Panc1 (cell line): ENCODE results near the gene TRIO. TPM values are rescaled to one million over a fixed set of nuclear protein-coding genes. Genes with fewer than 3 reads are reported as not detected.
A peak's percentile ranks its signal among the peaks of the same experiment; 100 is the strongest.

Source experiments
- ATAC-seq: fragments of 200-7000 bp; cut with Tn5 transposase; 2 replicates; pipeline ENCODE4 v1.9.1; 2020; ENCODE audit warnings: mild to moderate bottlenecking, moderate library complexity
- BruUV-seq: library from RNA; stranded (reverse); fragments of 400-500 nt; replicated peaks from 2 replicates; lab custom pipeline; 2021; lab: Mats Ljungman, UMichigan
- CTCF ChIA-PET: fragments of 300-600 bp; sonication (Branson Sonifier 250); formaldehyde crosslinking; loops from one replicate; lab custom pipeline; 2022; ENCODE audit warnings: antibody characterized with exemption; lab: Charles Lee
- POLR2A ChIA-PET: fragments of 300-600 bp; sonication (Branson Sonifier 250); formaldehyde crosslinking; loops from one replicate; lab custom pipeline; 2022; ENCODE audit warnings: antibody characterized with exemption; lab: Charles Lee
- DNase-seq: peaks from one replicate; pipeline ENCODE4 v3.0.0-alpha.2; 2010; ENCODE audit warnings: low read depth, low spot score
- H3K27ac ChIP-seq: 2 replicates; pipeline ENCODE4 v1.5.1; 2011; ENCODE audit warnings: mild to moderate bottlenecking, low read length, inconsistent platforms
- H3K27me3 ChIP-seq: fragments of 200-500 bp; sonication (Bioruptor generic); 2 replicates; pipeline ENCODE4 v1.6.0; 2014; ENCODE audit warnings: low read length, inconsistent platforms; ENCODE audit not compliant: control insufficient read depth, insufficient read depth
- H3K36me3 ChIP-seq: fragments of 200-500 bp; sonication (Bioruptor generic); 2 replicates; pipeline ENCODE4 v1.5.1; 2014; ENCODE audit warnings: inconsistent platforms, mild to moderate bottlenecking, low read length, moderate library complexity; ENCODE audit not compliant: control insufficient read depth, insufficient read depth
- H3K4me1 ChIP-seq: 2 replicates; pipeline ENCODE4 v1.5.1; 2011; ENCODE audit warnings: inconsistent platforms, mild to moderate bottlenecking, low read length, moderate library complexity; ENCODE audit not compliant: control insufficient read depth, insufficient read depth
- H3K4me3 ChIP-seq, 2 experiments: 2 replicates each; pipeline ENCODE4 v1.5.1; 2011 to 2012; ENCODE audit warnings: low read depth in 2 of 2, low read length in 2 of 2, mild to moderate bottlenecking in 2 of 2, inconsistent platforms in 1 of 2, moderate library complexity in 1 of 2
- H3K9me3 ChIP-seq: fragments of 200-500 bp; sonication (Bioruptor generic); 2 replicates; pipeline ENCODE4 v1.5.1; 2014; ENCODE audit warnings: low read depth, mild to moderate bottlenecking, inconsistent platforms, low read length, moderate library complexity; ENCODE audit not compliant: control insufficient read depth, insufficient read depth
- CTCF ChIP-seq: fragments of 450-650 bp; IDR thresholded peaks from 2 replicates; pipeline ENCODE4 v1.5.1; 2017; ENCODE audit warnings: mild to moderate bottlenecking
- POLR2AphosphoS5 ChIP-seq: IDR thresholded peaks from 2 replicates; pipeline ENCODE4 v1.6.1; 2012; ENCODE audit warnings: mild to moderate bottlenecking, low read depth, low read length, moderate library complexity
- REST ChIP-seq, 2 experiments: IDR thresholded peaks; 2 replicates each; pipeline ENCODE4 v1.6.1; 2011 to 2012; ENCODE audit warnings: low read depth in 2 of 2, control low read depth in 1 of 2, low read length in 1 of 2, mild to moderate bottlenecking in 1 of 2, moderate library complexity in 1 of 2; ENCODE audit not compliant: insufficient read depth in 1 of 2
- SIN3A ChIP-seq: IDR thresholded peaks from 2 replicates; pipeline ENCODE4 v1.6.1; 2012; ENCODE audit warnings: low read depth, mild to moderate bottlenecking, low read length, moderate library complexity, borderline replicate concordance; ENCODE audit not compliant: insufficient read depth
- TCF7L2 ChIP-seq: IDR thresholded peaks from 2 replicates; pipeline ENCODE4 v1.6.1; 2011; ENCODE audit warnings: mild to moderate bottlenecking, low read depth, low read length, inconsistent platforms
- in situ Hi-C: cut with HindIII; loops from 2 replicates; pipeline ENCODE4 v1.10.0; 2016; ENCODE audit warnings: low sequenced_read_pairs, low pct_unique_long_range_greater_than_20kb
- intact Hi-C: fragments of 100-400 bp; cut with micrococcal nuclease; formaldehyde crosslinking; loops from one replicate; pipeline ENCODE4 v1.10.0; 2022; ENCODE audit not compliant: unreplicated experiment
- total RNA-seq: library from RNA; stranded (reverse); gene quantifications from one replicate; pipeline ENCODE4 v1.2.1, GENCODE V29; 2021; ENCODE audit not compliant: unreplicated experiment

TRIO gene
- total RNA-seq, 1 experiment from 2014 or later, result 349 TPM

- DNase-seq (no peak), ATAC-seq (no peak)
- peak overlapping the region; percentile 99 for H3K27ac ChIP-seq
- in situ Hi-C loops (no loop called here), intact Hi-C loops (no loop called here)
- H3K27me3 ChIP-seq, result no peaks in the 10 kb centered on the region
- H3K36me3 ChIP-seq, result peaks cover 3% of the 10 kb centered on the region; the same call in 1 of the 2 replicates
- H3K4me3 ChIP-seq, result no peak overlapping the region
- BruUV-seq, result no TSS peak
- H3K4me1 ChIP-seq, result peaks cover 100% of the 10 kb centered on the region
- TF ChIP-seq SIN3A (no peak), REST (IDR thresholded peaks at IDR 0.05; ENCODE audit: insufficient read depth in 1 of 2, low read depth in 2 of 2, low read length in 1 of 2) (no peak), TCF7L2 (no peak), POLR2AphosphoS5 (no peak), CTCF (no peak)
- ChIA-PET CTCF (no interaction called here), POLR2A (no interaction called here)
- H3K9me3 ChIP-seq, result no peaks in the 10 kb centered on the region
Observed at GRCh38 chr5:14215901-14216300, 72.8 kb downstream of the TRIO start.

GRCh38 chr5:14216372-14216771 is 73.2 kb downstream of the TRIO start:
- DNase-seq, result no peak
- TF ChIP-seq POLR2AphosphoS5 (no peak; the same call in 1 of the 2 replicates), REST (IDR thresholded peaks at IDR 0.05; ENCODE audit: insufficient read depth in 1 of 2, low read depth in 2 of 2, low read length in 1 of 2) (no peak), CTCF (no peak), SIN3A (no peak), TCF7L2 (no peak)
- ATAC-seq, result no peak
- in situ Hi-C loops, result no loop called here
- Histone ChIP-seq H3K4me1 (peaks cover 100% of the 10 kb centered on the region), H3K4me3 (no peak overlapping the region), H3K27ac (peak overlapping the region; percentile 99), H3K27me3 (no peaks in the 10 kb centered on the region), H3K9me3 (no peaks in the 10 kb centered on the region), H3K36me3 (peaks cover 3% of the 10 kb centered on the region; the same call in 1 of the 2 replicates)
- POLR2A ChIA-PET, result interaction anchor here (0.6 kb wide), 1 partner anchor 17 kb away, joined by 4 read pairs; no protein-coding TSS in a partner anchor
- intact Hi-C loops, result no loop called here
- CTCF ChIA-PET, result no interaction called here
- BruUV-seq, result no TSS peak
